HCT116 (cell line): ENCODE results near the gene CEP131. TPM values are rescaled to one million over a fixed set of nuclear protein-coding genes. Genes with fewer than 3 reads are reported as not detected.

Experiments used
- ATAC-seq: fragments of 200-7000 bp; cut with Tn5 transposase; 2 replicates; pipeline ENCODE4 v1.9.1; 2020; ENCODE audit warnings: mild to moderate bottlenecking, moderate library complexity
- BruUV-seq: library from RNA; stranded (reverse); fragments of 400-500 nt; replicated peaks from 2 replicates; lab custom pipeline; 2021; lab: Mats Ljungman, UMichigan
- CTCF ChIA-PET: fragments of 300-600 bp; sonication (Branson Sonifier 250); formaldehyde crosslinking; loops from one replicate; lab custom pipeline; 2021; ENCODE audit warnings: antibody characterized with exemption; lab: Charles Lee
- POLR2A ChIA-PET: fragments of 300-600, 350-600 bp; sonication (Branson Sonifier 250); formaldehyde crosslinking; loops from one replicate; lab custom pipeline; 2021; ENCODE audit warnings: antibody characterized with exemption; lab: Charles Lee
- RAD21 ChIA-PET, 2 experiments: fragments of 300-600 bp; sonication (Branson Sonifier 250); formaldehyde crosslinking; loops; one replicate each; lab custom pipeline; 2023; ENCODE audit warnings: low total read pairs in 2 of 2; ENCODE audit not compliant: uncharacterized antibody in 2 of 2, unreplicated experiment in 2 of 2, low non-redundant PET in 1 of 2; lab: Charles Lee
- DNase-seq: peaks from one replicate; pipeline ENCODE4 v3.0.0-alpha.2; 2010; ENCODE audit warnings: low read depth, low spot score
- H2AFZ ChIP-seq: fragments of 200-600 bp; shearing (Covaris generic), sonication (generic); 2 replicates; pipeline ENCODE4 v1.6.1; 2017; ENCODE audit warnings: low read depth, mixed run types, mixed read lengths, antibody characterized with exemption, low read length; ENCODE audit not compliant: poor library complexity, severe bottlenecking
- H3K27ac ChIP-seq: 2 replicates; pipeline ENCODE4 v1.5.1; 2012; ENCODE audit warnings: low read depth, low read length
- H3K27me3 ChIP-seq: fragments of 200-600 bp; sonication (generic); 2 replicates; pipeline ENCODE4 v1.6.1; 2016; ENCODE audit warnings: mixed run types, low read length, mixed read lengths; ENCODE audit not compliant: insufficient read depth
- H3K36me3 ChIP-seq, 2 experiments: fragments of 200-500 bp in 1 of 2; fragments of 200-600 bp in 1 of 2; sonication (Bioruptor generic) in 1 of 2; sonication (generic) in 1 of 2; 2 replicates each; pipeline versions ENCODE4 v1.5.1 to v1.6.1; 2014 to 2016; ENCODE audit warnings: low read length in 2 of 2, inconsistent platforms in 1 of 2, mixed read lengths in 1 of 2, mixed run types in 1 of 2; ENCODE audit not compliant: insufficient read depth in 2 of 2, control insufficient read depth in 1 of 2
- H3K4me1 ChIP-seq, 2 experiments: fragments of 200-600 bp in 1 of 2; sonication (generic) in 1 of 2; 2 replicates each; pipeline versions ENCODE4 v1.5.1 to v1.6.1; 2012 to 2017; ENCODE audit warnings: low read length in 2 of 2, inconsistent platforms in 1 of 2, mild to moderate bottlenecking in 1 of 2, mixed read lengths in 1 of 2, mixed run types in 1 of 2, moderate library complexity in 1 of 2; ENCODE audit not compliant: insufficient read depth in 2 of 2, control insufficient read depth in 1 of 2
- H3K4me2 ChIP-seq: fragments of 200-600 bp; sonication (generic); 2 replicates; pipeline ENCODE4 v1.6.1; 2017; ENCODE audit warnings: mixed run types, low read length, mixed read lengths
- H3K4me3 ChIP-seq, 2 experiments: fragments of 200-600 bp in 1 of 2; sonication (generic) in 1 of 2; replicated peaks in 1 of 2; 2 replicates each; pipeline ENCODE4 v1.5.1; 2011 to 2016; ENCODE audit warnings: low read length in 2 of 2, control low read depth in 1 of 2, low read depth in 1 of 2, mild to moderate bottlenecking in 1 of 2, mixed read lengths in 1 of 2, mixed run types in 1 of 2
- H3K79me2 ChIP-seq: fragments of 200-600 bp; sonication (generic); 2 replicates; pipeline ENCODE4 v1.6.1; 2017; ENCODE audit warnings: mild to moderate bottlenecking, mixed run types, low read length, moderate library complexity, mixed read lengths; ENCODE audit not compliant: insufficient read depth
- H3K9ac ChIP-seq: fragments of 200-600 bp; sonication (generic); 2 replicates; pipeline ENCODE4 v1.6.1; 2016; ENCODE audit warnings: low read length, mixed read lengths
- H3K9me2 ChIP-seq: fragments of 200-600 bp; sonication (generic), shearing (Covaris generic); 2 replicates; pipeline ENCODE4 v1.6.1; 2017; ENCODE audit warnings: mixed run types, mild to moderate bottlenecking, moderate library complexity; ENCODE audit not compliant: insufficient read depth
- H3K9me3 ChIP-seq, 2 experiments: fragments of 200-500 bp in 1 of 2; fragments of 200-600 bp in 1 of 2; sonication (Bioruptor generic) in 1 of 2; sonication (generic) in 1 of 2; 2 replicates each; pipeline ENCODE4 v1.6.1; 2014 to 2017; ENCODE audit warnings: low read length in 2 of 2, mixed read lengths in 2 of 2, inconsistent platforms in 1 of 2, low read depth in 1 of 2, mild to moderate bottlenecking in 1 of 2, mixed run types in 1 of 2, moderate library complexity in 1 of 2; ENCODE audit not compliant: control insufficient read depth in 1 of 2, insufficient read depth in 1 of 2
- H4K20me1 ChIP-seq: fragments of 200-600 bp; sonication (generic), shearing (Covaris generic); 2 replicates; pipeline ENCODE4 v1.6.1; 2017; ENCODE audit warnings: mixed run types, mild to moderate bottlenecking, moderate library complexity; ENCODE audit not compliant: insufficient read depth
- CEBPB ChIP-seq: IDR thresholded peaks from 2 replicates; pipeline ENCODE4 v1.6.1; 2012; ENCODE audit warnings: low read depth
- EZH2 ChIP-seq: fragments of 200-600 bp; sonication (generic); IDR thresholded peaks from 2 replicates; pipeline ENCODE4 v1.6.1; 2017; ENCODE audit warnings: antibody characterized with exemption, mixed run types
- EZH2phosphoT487 ChIP-seq: fragments of 200-600 bp; IDR thresholded peaks from 2 replicates; pipeline ENCODE4 v1.6.1; 2018; ENCODE audit warnings: antibody characterized with exemption, borderline replicate concordance
- FOSL1 ChIP-seq: IDR thresholded peaks from 2 replicates; pipeline ENCODE4 v1.6.1; 2012; ENCODE audit warnings: low read depth
- JUND ChIP-seq: IDR thresholded peaks from 2 replicates; pipeline ENCODE4 v1.6.1; 2012
- POLR2AphosphoS5 ChIP-seq: IDR thresholded peaks from 2 replicates; pipeline ENCODE4 v1.6.1; 2011; ENCODE audit warnings: mild to moderate bottlenecking, low read depth, low read length, moderate library complexity
- SIN3A ChIP-seq: IDR thresholded peaks from 2 replicates; pipeline ENCODE4 v1.6.1; 2012; ENCODE audit warnings: low read depth
- YY1 ChIP-seq: IDR thresholded peaks from 2 replicates; pipeline ENCODE4 v1.6.1; 2011; ENCODE audit warnings: low read length, low read depth, moderate library complexity, mild to moderate bottlenecking; ENCODE audit not compliant: insufficient replicate concordance; ENCODE audit errors: extremely low read depth
- ZNF274 ChIP-seq: fragments of 200-500 bp; sonication (Bioruptor generic); IDR thresholded peaks from 2 replicates; pipeline ENCODE4 v1.6.1; 2014; ENCODE audit warnings: mild to moderate bottlenecking, low read depth, low read length, inconsistent platforms
- intact Hi-C: fragments of 100-400 bp; cut with micrococcal nuclease; formaldehyde crosslinking; loops from 2 replicates; pipeline ENCODE4 v1.10.0; 2022
- total RNA-seq: library from RNA; stranded (reverse); gene quantifications from one replicate; pipeline ENCODE4 v1.2.1, GENCODE V29; 2021; ENCODE audit not compliant: unreplicated experiment
- TF ChIP-seq, protein P1 (sequence below): IDR thresholded peaks from 2 replicates; pipeline ENCODE4 v1.6.1; 2012; ENCODE audit warnings: low read depth
- TF ChIP-seq, protein P2 (sequence below): IDR thresholded peaks from 2 replicates; pipeline ENCODE4 v1.6.1; 2012
- TF ChIP-seq, protein P3 (sequence below): IDR thresholded peaks from 2 replicates; pipeline ENCODE4 v1.6.1; 2011; ENCODE audit warnings: mild to moderate bottlenecking, low read length, moderate library complexity; ENCODE audit not compliant: insufficient replicate concordance; ENCODE audit errors: extremely low read depth
- TF ChIP-seq, protein P4 (sequence below), 3 experiments: fragments of 200-600 bp in 1 of 3; sonication (generic) in 1 of 3; IDR thresholded peaks in 2 of 3; conservative IDR thresholded peaks in 1 of 3; 2 replicates each; pipeline ENCODE4 v1.5.1; 2012 to 2017; ENCODE audit warnings: low read depth in 2 of 3, low read length in 2 of 3, antibody characterized with exemption in 1 of 3, borderline replicate concordance in 1 of 3, control low read depth in 1 of 3, mild to moderate bottlenecking in 1 of 3, mixed read lengths in 1 of 3, mixed run types in 1 of 3, moderate library complexity in 1 of 3; ENCODE audit not compliant: insufficient read depth in 1 of 3
- TF ChIP-seq, protein P5 (sequence below): IDR thresholded peaks from 2 replicates; pipeline ENCODE4 v1.6.1; 2012

The CEP131 gene
- total RNA-seq, 1 experiment from 2014 or later, result 30.2 TPM

DNA sequence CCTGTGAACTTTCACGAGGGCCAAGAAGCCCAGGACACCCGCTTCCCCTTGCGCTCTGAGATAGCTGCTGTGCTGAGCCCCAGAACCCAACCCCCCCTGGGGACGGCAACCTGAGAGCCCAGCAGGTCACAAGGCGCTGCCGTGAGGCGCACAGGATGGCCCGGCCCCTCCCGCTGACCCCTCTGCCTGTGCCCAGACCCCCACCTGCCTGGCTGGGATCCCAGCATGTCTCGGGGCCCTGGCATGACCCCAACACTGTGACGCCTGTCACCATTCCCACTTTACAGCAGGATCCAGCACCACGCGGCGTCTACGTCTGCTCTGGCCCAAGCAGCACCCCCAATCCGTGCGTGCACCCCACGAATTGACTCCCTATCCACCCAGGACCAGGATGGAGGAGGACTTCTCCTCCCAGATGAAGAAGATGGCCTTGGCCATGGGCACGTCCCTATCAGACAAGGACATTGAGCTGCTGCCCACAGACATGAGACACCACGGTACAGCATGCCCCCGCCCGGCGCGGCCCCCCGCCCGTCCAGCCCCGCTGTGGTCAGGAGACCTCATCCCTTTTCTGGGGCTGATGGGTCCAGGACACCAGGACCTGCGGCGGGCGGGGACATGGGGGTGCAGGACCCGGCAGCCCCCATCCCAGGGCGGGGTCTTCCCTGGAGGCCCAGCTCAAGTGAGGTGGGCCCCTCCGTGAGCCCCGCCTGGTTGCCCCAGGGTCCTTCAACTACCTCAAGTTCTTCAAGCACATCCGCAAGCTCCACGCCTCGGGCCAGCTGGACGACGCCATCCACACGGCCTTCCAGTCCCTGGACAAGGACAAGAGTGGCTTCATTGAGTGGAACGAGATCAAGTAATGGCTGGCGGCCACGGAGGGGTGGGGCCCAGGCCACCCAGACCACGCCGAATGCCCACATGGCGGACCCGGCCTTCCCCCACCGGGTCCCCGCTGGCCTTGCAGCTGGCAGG, 41.6 kb downstream of the CEP131 start:
- H3K27me3 ChIP-seq, result no peaks in the 10 kb centered on the region

More for the DNA sequence above, 41.6 kb downstream of the CEP131 start:
- Histone ChIP-seq H3K4me3 (no peak overlapping the region), H3K4me2 (no peak overlapping the region), H3K4me1 (no peaks in the 10 kb centered on the region), H2AFZ (no peak overlapping the region), H3K79me2 (no peaks in the 10 kb centered on the region), H3K36me3 (no peaks in the 10 kb centered on the region), H3K9ac (no peak overlapping the region), H3K27ac (no peak overlapping the region), H3K9me2 (no peaks in the 10 kb centered on the region), H4K20me1 (no peaks in the 10 kb centered on the region), H3K9me3 (no peaks in the 10 kb centered on the region)
- no peak for DNase-seq
- RAD21 ChIA-PET, result no interaction called here
- CTCF ChIA-PET, result no interaction called here
- BruUV-seq, result no TSS peak
- ATAC-seq, result no peak
- intact Hi-C loops, result no loop called here
- POLR2A ChIA-PET, result no interaction called here
- TF ChIP-seq CEBPB, result no peak
- TF ChIP-seq EZH2phosphoT487, result no peak
- TF ChIP-seq, protein P1, sequence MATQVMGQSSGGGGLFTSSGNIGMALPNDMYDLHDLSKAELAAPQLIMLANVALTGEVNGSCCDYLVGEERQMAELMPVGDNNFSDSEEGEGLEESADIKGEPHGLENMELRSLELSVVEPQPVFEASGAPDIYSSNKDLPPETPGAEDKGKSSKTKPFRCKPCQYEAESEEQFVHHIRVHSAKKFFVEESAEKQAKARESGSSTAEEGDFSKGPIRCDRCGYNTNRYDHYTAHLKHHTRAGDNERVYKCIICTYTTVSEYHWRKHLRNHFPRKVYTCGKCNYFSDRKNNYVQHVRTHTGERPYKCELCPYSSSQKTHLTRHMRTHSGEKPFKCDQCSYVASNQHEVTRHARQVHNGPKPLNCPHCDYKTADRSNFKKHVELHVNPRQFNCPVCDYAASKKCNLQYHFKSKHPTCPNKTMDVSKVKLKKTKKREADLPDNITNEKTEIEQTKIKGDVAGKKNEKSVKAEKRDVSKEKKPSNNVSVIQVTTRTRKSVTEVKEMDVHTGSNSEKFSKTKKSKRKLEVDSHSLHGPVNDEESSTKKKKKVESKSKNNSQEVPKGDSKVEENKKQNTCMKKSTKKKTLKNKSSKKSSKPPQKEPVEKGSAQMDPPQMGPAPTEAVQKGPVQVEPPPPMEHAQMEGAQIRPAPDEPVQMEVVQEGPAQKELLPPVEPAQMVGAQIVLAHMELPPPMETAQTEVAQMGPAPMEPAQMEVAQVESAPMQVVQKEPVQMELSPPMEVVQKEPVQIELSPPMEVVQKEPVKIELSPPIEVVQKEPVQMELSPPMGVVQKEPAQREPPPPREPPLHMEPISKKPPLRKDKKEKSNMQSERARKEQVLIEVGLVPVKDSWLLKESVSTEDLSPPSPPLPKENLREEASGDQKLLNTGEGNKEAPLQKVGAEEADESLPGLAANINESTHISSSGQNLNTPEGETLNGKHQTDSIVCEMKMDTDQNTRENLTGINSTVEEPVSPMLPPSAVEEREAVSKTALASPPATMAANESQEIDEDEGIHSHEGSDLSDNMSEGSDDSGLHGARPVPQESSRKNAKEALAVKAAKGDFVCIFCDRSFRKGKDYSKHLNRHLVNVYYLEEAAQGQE, result no peak
- no peak for TF ChIP-seq ZNF274
- TF ChIP-seq SIN3A, result no peak
- TF ChIP-seq, protein P2, sequence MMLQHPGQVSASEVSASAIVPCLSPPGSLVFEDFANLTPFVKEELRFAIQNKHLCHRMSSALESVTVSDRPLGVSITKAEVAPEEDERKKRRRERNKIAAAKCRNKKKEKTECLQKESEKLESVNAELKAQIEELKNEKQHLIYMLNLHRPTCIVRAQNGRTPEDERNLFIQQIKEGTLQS, result no peak
- TF ChIP-seq JUND, result no peak
- no peak for TF ChIP-seq FOSL1
- TF ChIP-seq POLR2AphosphoS5, result no peak
- TF ChIP-seq, protein P3, sequence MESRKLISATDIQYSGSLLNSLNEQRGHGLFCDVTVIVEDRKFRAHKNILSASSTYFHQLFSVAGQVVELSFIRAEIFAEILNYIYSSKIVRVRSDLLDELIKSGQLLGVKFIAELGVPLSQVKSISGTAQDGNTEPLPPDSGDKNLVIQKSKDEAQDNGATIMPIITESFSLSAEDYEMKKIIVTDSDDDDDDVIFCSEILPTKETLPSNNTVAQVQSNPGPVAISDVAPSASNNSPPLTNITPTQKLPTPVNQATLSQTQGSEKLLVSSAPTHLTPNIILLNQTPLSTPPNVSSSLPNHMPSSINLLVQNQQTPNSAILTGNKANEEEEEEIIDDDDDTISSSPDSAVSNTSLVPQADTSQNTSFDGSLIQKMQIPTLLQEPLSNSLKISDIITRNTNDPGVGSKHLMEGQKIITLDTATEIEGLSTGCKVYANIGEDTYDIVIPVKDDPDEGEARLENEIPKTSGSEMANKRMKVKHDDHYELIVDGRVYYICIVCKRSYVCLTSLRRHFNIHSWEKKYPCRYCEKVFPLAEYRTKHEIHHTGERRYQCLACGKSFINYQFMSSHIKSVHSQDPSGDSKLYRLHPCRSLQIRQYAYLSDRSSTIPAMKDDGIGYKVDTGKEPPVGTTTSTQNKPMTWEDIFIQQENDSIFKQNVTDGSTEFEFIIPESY, result no peak
- TF ChIP-seq EZH2, result no peak
- TF ChIP-seq, protein P4, sequence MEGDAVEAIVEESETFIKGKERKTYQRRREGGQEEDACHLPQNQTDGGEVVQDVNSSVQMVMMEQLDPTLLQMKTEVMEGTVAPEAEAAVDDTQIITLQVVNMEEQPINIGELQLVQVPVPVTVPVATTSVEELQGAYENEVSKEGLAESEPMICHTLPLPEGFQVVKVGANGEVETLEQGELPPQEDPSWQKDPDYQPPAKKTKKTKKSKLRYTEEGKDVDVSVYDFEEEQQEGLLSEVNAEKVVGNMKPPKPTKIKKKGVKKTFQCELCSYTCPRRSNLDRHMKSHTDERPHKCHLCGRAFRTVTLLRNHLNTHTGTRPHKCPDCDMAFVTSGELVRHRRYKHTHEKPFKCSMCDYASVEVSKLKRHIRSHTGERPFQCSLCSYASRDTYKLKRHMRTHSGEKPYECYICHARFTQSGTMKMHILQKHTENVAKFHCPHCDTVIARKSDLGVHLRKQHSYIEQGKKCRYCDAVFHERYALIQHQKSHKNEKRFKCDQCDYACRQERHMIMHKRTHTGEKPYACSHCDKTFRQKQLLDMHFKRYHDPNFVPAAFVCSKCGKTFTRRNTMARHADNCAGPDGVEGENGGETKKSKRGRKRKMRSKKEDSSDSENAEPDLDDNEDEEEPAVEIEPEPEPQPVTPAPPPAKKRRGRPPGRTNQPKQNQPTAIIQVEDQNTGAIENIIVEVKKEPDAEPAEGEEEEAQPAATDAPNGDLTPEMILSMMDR (IDR thresholded peaks at IDR 0.05 in 2 of 3, conservative IDR thresholded peaks at IDR 0.05 in 1 of 3; ENCODE audit: borderline replicate concordance in 1 of 3, insufficient read depth in 1 of 3, low read depth in 2 of 3, low read length in 2 of 3), result no peak
- TF ChIP-seq, protein P5, sequence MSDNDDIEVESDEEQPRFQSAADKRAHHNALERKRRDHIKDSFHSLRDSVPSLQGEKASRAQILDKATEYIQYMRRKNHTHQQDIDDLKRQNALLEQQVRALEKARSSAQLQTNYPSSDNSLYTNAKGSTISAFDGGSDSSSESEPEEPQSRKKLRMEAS, result no peak
- no peak for TF ChIP-seq YY1
- TF ChIP-seq, all 23 proteins: peak for 0
